Measurements from ENCODE around the gene MUTYH. TPM values are rescaled to one million over a fixed set of nuclear protein-coding genes. Genes with fewer than 3 reads are reported as not detected.

The MUTYH gene
- total RNA-seq, 2 donors from 2014 or later: 19.7 to 21.8 TPM

DNA sequence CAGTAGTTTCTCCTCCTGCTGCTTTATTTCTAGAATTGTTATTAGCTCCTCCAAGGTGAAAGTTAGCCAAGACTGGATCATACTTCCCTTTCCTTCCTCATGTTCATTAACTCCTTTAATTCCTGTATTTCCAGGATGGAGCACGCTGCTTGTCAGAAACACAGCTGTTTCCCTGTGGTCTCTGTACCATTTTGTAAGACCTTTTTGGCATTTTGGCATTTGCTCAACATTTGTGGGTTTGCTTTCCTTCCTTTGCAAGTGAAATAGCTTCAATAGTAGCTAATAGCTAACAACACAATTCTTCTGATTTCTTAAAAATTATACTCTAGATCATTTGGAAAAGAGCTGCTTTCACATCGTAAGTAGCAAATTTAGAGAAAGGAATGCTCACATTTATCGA is 57.9 kb downstream of the MUTYH start:
- Histone ChIP-seq H3K27me3 (no peaks in the 10 kb centered on the region), H3K36me3 (replicated peaks in 1 of 2; ENCODE audit: insufficient read depth in 1 of 2, low read depth in 2 of 2) (no peaks in the 10 kb centered on the region), H3K4me1 (no peaks in the 10 kb centered on the region), H3K27ac (no peak overlapping the region), H3K4me3 (no peak overlapping the region), H3K9me3 (no peaks in the 10 kb centered on the region)
- 68 to 79% methylated on average over 3 of the region's 3 CpGs for WGBS, 2 donors
- DNase-seq (no peak), ATAC-seq (no peak)
- intact Hi-C loops (cut with DNase I): no loop called here
- TF ChIP-seq, protein P1, sequence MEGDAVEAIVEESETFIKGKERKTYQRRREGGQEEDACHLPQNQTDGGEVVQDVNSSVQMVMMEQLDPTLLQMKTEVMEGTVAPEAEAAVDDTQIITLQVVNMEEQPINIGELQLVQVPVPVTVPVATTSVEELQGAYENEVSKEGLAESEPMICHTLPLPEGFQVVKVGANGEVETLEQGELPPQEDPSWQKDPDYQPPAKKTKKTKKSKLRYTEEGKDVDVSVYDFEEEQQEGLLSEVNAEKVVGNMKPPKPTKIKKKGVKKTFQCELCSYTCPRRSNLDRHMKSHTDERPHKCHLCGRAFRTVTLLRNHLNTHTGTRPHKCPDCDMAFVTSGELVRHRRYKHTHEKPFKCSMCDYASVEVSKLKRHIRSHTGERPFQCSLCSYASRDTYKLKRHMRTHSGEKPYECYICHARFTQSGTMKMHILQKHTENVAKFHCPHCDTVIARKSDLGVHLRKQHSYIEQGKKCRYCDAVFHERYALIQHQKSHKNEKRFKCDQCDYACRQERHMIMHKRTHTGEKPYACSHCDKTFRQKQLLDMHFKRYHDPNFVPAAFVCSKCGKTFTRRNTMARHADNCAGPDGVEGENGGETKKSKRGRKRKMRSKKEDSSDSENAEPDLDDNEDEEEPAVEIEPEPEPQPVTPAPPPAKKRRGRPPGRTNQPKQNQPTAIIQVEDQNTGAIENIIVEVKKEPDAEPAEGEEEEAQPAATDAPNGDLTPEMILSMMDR (IDR thresholded peaks at IDR 0.05): no peak
- TF ChIP-seq POLR2A (IDR thresholded peaks at IDR 0.05): no peak

Other genes with a start within 250 kb of the MUTYH start
- 1 to 10 TPM; 3.6 to 4.4 TPM for gene ZSWIM5, start 133.8 kb downstream of the MUTYH start, total RNA-seq
- gene HPDL, start 13.5 kb downstream of the MUTYH start, total RNA-seq: under 1 TPM in 1 of 2 donors, not detected in 1; 0.26 TPM
- 1 to 10 TPM; 2.0 to 2.3 TPM for gene TOE1, start 270 bp downstream of the MUTYH start, total RNA-seq
- gene TESK2, start 150.7 kb upstream of the MUTYH start, total RNA-seq: 1 to 10 TPM in 1 of 2 donors, under 1 TPM in 1; 0.33 to 3.6 TPM
- gene CCDC163, start 159.6 kb upstream of the MUTYH start, total RNA-seq: under 1 TPM; 0.66 to 0.78 TPM
- gene MMACHC, start 159.9 kb upstream of the MUTYH start, total RNA-seq: 10 to 100 TPM in 1 of 2 donors, 1 to 10 TPM in 1; 2.3 to 18.1 TPM
- 100 to 1,000 TPM in 1 of 2 donors, 10 to 100 TPM in 1; 64.6 to 103 TPM for gene PRDX1, start 181.4 kb upstream of the MUTYH start, total RNA-seq
- gene AKR1A1, start 210.4 kb upstream of the MUTYH start, total RNA-seq: 10 to 100 TPM; 77.8 to 90.5 TPM
- 10 to 100 TPM; 31.0 to 39.2 TPM for gene NASP, start 243.6 kb upstream of the MUTYH start, total RNA-seq